Esophagus squamous epithelium (tissue), 5 donors: ENCODE results near the gene MYO5A. TPM values are rescaled to one million over a fixed set of nuclear protein-coding genes. Genes with fewer than 3 reads are reported as not detected.

Experiments used
- DNase-seq: peaks from one replicate; lab custom pipeline; 2025; lab: John Stamatoyannopoulos, UW
- H3K27ac ChIP-seq, 4 donors: fragments of 200-600 bp; sonication (generic); one replicate each; pipeline ENCODE4 v1.5.1; 2016 to 2019; ENCODE audit warnings: mild to moderate bottlenecking in 1 of 4
- H3K27me3 ChIP-seq, 4 donors: fragments of 200-600 bp; sonication (generic); 1 replicate in 3 of 4; 2 replicates in 1 of 4; pipeline versions ENCODE4 v1.5.1 to v1.6.0; 2017 to 2021; ENCODE audit warnings: antibody characterized with exemption in 1 of 4
- H3K36me3 ChIP-seq, 3 donors: fragments of 200-600 bp; sonication (generic); one replicate each; pipeline ENCODE4 v1.5.1; 2016 to 2019
- H3K4me1 ChIP-seq, 3 donors: fragments of 200-600 bp; sonication (generic); one replicate each; pipeline ENCODE4 v1.5.1; 2017 to 2019
- H3K4me3 ChIP-seq, 4 donors: fragments of 200-600 bp; sonication (generic); 1 replicate in 3 of 4; 2 replicates in 1 of 4; pipeline ENCODE4 v1.5.1; 2016 to 2019; ENCODE audit warnings: mild to moderate bottlenecking in 2 of 4, moderate library complexity in 1 of 4
- H3K9me3 ChIP-seq, 3 donors: fragments of 200-600 bp; sonication (generic); one replicate each; pipeline ENCODE4 v1.5.1; 2016 to 2019
- CTCF ChIP-seq, 6 experiments: fragments of 450-650 bp in 4 of 6; fragments of 200-600 bp in 2 of 6; sonication (generic) in 2 of 6; IDR thresholded peaks; one replicate each; pipeline ENCODE4 v1.5.1; 2016 to 2019; ENCODE audit warnings: antibody characterized with exemption in 6 of 6, mild to moderate bottlenecking in 4 of 6, moderate library complexity in 4 of 6
- POLR2A ChIP-seq, 4 donors: fragments of 450-650 bp; IDR thresholded peaks; one replicate each; pipeline ENCODE4 v1.6.1; 2017; ENCODE audit warnings: antibody characterized with exemption in 4 of 4, mild to moderate bottlenecking in 4 of 4, moderate library complexity in 3 of 4
- WGBS, 2 donors: methylation state at CpG; one replicate each; pipeline ENCODE4 v1.1.5; 2018; 5-methylcytosine and 5-hydroxymethylcytosine counted together
- intact Hi-C: fragments of 100-400 bp; cut with DNase I; formaldehyde crosslinking; loops from one replicate; pipeline ENCODE4 v1.15.0; 2022
- total RNA-seq, 4 donors: library from RNA; depleted of rRNA; stranded (reverse); fragments of >200 nt; gene quantifications; one replicate each; pipeline ENCODE4 v1.1.0, GENCODE V29; 2016
- donor health status: DM: yes; HTN: yes; CAD: no.

The MYO5A gene
- total RNA-seq, 4 donors from 2014 or later: 11.3 to 24.6 (median 22.3) TPM

DNA sequence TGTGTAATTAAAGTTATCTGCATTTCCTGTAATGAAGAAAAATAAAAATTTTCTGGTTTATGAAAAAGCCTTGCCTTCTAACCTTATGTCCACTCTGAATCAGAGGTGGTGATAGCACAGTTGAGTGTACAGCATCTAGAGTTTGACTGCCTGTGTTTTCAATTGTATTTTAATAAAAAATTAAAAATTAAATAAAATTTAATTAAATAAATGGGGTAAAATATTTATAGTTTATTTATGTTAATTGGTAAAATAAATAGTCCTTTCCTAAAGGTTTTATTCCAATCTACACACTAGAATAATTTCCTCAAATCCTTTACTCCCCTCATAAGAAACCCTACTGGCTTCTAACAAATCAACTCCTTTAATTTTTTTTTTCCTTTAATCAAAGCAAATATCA lies 121.3 kb downstream of the MYO5A start:
- Histone ChIP-seq H3K4me3 (no peak overlapping the region), H3K9me3 (no peaks in the 10 kb centered on the region), H3K27ac (no peak overlapping the region), H3K36me3 (peaks cover 0 to 18% (median 0%) of the 10 kb centered on the region in 3 donors), H3K4me1 (no peaks in the 10 kb centered on the region), H3K27me3 (no peaks in the 10 kb centered on the region)
- intact Hi-C loops: no loop called here
- TF ChIP-seq POLR2A (IDR thresholded peaks at IDR 0.05) (no peak), CTCF (IDR thresholded peaks at IDR 0.05) (no peak)
- no peak for DNase-seq

DNA sequence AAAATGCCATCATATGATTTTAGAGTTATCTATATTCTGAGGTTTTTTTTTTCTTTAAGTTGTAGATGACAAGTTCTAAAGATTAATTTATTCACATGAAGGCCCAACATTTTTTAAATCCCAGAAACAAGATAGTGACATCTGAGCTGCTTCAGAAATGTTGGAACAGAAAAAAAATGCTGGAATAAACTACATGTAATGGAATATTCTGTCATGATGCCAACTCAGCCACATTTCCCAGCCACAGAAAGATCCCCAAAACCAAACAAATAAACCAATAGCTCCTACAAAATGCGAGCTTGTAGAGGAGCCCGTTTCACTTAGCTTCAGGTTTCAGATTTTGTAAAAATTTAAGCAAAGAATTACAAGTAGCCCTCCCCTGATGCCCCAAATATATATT lies 122.1 kb downstream of the MYO5A start:
- H3K9me3 ChIP-seq: no peaks in the 10 kb centered on the region
- WGBS, 2 donors: 73 to 95% methylated on average over 2 of the region's 2 CpGs
- DNase-seq: no peak
- no peaks in the 10 kb centered on the region for H3K27me3 ChIP-seq
- H3K36me3 ChIP-seq: peaks cover 0 to 18% (median 0%) of the 10 kb centered on the region in 3 donors
- intact Hi-C loops: no loop called here
- H3K4me3 ChIP-seq: no peak overlapping the region
- no peaks in the 10 kb centered on the region for H3K4me1 ChIP-seq
- no peak for TF ChIP-seq POLR2A (IDR thresholded peaks at IDR 0.05)
- no peak for TF ChIP-seq CTCF (IDR thresholded peaks at IDR 0.05)
- no peak overlapping the region for H3K27ac ChIP-seq

DNA sequence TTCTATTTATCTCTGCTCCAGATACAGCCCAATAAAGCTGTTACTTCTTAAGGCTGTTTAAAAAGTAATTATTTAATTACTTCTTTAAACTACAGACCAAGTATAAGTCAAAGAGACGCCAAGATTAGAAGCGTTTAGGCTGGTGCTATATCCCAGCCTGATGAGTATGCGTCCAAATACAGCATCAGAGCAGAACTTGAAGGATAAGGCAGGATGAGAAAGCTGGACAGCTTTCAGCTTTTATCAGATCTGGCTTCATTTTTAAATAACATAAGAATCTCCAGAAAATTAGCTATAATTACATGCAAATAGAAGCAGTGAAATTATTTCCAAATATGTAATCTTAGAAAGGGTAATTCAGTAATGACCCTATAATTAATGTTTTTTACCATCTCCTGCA lies 122.8 kb downstream of the MYO5A start:
- no peak for DNase-seq
- H3K4me1 ChIP-seq: no peaks in the 10 kb centered on the region
- H3K27ac ChIP-seq: no peak overlapping the region
- intact Hi-C loops: no loop called here
- no peak overlapping the region for H3K4me3 ChIP-seq
- H3K9me3 ChIP-seq: no peaks in the 10 kb centered on the region
- 56 to 78% methylated on average over 3 of the region's 3 CpGs for WGBS, 2 donors
- H3K36me3 ChIP-seq: peaks cover 0 to 18% (median 0%) of the 10 kb centered on the region in 3 donors
- H3K27me3 ChIP-seq: no peaks in the 10 kb centered on the region
- no peak for TF ChIP-seq CTCF (IDR thresholded peaks at IDR 0.05)
- TF ChIP-seq POLR2A (IDR thresholded peaks at IDR 0.05): no peak

- no peak overlapping the region for H3K27ac ChIP-seq
- no peaks in the 10 kb centered on the region for H3K9me3 ChIP-seq
- 96 to 97% methylated on average over 4 to 5 of the region's 5 CpGs for WGBS, 2 donors
- DNase-seq: no peak
- no peak overlapping the region for H3K4me3 ChIP-seq
- H3K27me3 ChIP-seq: no peaks in the 10 kb centered on the region
- no peak for TF ChIP-seq POLR2A (IDR thresholded peaks at IDR 0.05)
- no peak for TF ChIP-seq CTCF (IDR thresholded peaks at IDR 0.05)
- H3K4me1 ChIP-seq: no peaks in the 10 kb centered on the region
- intact Hi-C loops: no loop called here
- H3K36me3 ChIP-seq: peaks cover 0 to 24% (median 0%) of the 10 kb centered on the region in 3 donors
These were observed 131.6 kb downstream of the MYO5A start for GRCh38 chr15:52397118-52397517.

- Histone ChIP-seq H3K4me3 (no peak overlapping the region), H3K36me3 (peaks cover 0 to 45% (median 0%) of the 10 kb centered on the region in 3 donors), H3K27ac (no peak overlapping the region), H3K4me1 (no peaks in the 10 kb centered on the region), H3K9me3 (no peaks in the 10 kb centered on the region), H3K27me3 (no peaks in the 10 kb centered on the region)
- WGBS, 2 donors: 75 to 77% methylated on average over 3 of the region's 3 CpGs
- no peak for DNase-seq
- TF ChIP-seq POLR2A (IDR thresholded peaks at IDR 0.05) (no peak), CTCF (IDR thresholded peaks at IDR 0.05) (no peak)
- intact Hi-C loops: no loop called here
These were observed 134.6 kb downstream of the MYO5A start for GRCh38 chr15:52394118-52394517.
